Measurements from ENCODE around the gene HOXA13. TPM values are rescaled to one million over a fixed set of nuclear protein-coding genes. Genes with fewer than 3 reads are reported as not detected.

The HOXA13 gene
- total and polyA plus RNA-seq, 8 donors = not detected

DNA sequence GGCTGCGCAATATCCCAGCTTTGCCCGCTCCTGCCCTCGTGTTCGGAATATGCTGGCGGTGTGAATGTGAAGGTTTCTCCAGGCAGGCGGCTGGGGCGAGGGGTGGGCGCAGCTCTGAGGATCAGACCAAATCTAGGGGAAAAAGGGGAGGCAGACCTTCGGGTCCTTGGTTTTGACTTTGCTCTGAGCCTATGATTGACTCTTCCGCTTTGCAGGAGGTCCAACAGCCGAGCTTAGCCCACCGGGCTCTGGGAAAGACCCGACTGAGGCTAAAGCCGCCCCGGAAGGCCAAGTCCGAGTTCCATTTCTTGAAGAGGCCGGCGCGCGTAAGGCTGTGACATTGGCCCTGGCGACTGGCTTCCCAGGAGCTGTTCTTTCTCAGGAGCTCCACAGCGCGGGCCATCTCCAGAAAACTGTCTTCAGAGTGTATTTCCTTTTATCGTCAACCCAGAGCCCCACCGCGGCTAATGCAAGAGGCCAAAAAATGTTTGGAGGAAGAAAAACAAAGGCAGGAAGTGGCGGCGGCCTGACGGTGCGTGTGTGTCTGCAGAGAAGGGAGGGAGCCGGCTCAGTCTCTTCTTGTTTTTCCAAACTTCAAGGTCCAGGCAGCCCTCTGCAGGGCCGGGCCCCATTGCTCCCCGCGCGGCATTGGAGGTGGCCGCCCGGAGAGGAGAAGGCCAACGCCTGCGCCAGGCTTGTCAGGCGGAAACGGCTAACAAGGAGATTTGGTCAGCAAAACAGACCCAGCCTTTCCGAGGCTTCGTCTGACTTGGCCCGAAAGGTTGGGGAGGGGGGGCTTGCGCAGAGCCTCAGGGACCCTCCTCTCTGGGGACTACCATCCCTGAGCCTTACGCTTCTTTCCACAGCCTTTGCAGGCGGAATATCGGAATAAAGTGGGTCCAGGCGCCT is 11.3 kb downstream of the HOXA13 start:
- Histone ChIP-seq H3K4me3 (peak overlapping the region in 1 of 2 donors; percentile 16), H3K36me3 (no peaks in the 10 kb centered on the region), H3K27me3 (peaks cover 100% of the 10 kb centered on the region in 2 donors), H3K27ac (no peak overlapping the region), H3K9me3 (no peaks in the 10 kb centered on the region), H3K4me1 (peaks cover 11 to 63% of the 10 kb centered on the region in 2 donors)
- intact Hi-C loops (cut with DNase I) = no loop called here
- ATAC-seq (no peak), DNase-seq (peak in 2 of 4 donors; percentile 33 to 51)
- TF ChIP-seq, protein P1, sequence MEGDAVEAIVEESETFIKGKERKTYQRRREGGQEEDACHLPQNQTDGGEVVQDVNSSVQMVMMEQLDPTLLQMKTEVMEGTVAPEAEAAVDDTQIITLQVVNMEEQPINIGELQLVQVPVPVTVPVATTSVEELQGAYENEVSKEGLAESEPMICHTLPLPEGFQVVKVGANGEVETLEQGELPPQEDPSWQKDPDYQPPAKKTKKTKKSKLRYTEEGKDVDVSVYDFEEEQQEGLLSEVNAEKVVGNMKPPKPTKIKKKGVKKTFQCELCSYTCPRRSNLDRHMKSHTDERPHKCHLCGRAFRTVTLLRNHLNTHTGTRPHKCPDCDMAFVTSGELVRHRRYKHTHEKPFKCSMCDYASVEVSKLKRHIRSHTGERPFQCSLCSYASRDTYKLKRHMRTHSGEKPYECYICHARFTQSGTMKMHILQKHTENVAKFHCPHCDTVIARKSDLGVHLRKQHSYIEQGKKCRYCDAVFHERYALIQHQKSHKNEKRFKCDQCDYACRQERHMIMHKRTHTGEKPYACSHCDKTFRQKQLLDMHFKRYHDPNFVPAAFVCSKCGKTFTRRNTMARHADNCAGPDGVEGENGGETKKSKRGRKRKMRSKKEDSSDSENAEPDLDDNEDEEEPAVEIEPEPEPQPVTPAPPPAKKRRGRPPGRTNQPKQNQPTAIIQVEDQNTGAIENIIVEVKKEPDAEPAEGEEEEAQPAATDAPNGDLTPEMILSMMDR (IDR thresholded peaks at IDR 0.05) = no peak

DNA sequence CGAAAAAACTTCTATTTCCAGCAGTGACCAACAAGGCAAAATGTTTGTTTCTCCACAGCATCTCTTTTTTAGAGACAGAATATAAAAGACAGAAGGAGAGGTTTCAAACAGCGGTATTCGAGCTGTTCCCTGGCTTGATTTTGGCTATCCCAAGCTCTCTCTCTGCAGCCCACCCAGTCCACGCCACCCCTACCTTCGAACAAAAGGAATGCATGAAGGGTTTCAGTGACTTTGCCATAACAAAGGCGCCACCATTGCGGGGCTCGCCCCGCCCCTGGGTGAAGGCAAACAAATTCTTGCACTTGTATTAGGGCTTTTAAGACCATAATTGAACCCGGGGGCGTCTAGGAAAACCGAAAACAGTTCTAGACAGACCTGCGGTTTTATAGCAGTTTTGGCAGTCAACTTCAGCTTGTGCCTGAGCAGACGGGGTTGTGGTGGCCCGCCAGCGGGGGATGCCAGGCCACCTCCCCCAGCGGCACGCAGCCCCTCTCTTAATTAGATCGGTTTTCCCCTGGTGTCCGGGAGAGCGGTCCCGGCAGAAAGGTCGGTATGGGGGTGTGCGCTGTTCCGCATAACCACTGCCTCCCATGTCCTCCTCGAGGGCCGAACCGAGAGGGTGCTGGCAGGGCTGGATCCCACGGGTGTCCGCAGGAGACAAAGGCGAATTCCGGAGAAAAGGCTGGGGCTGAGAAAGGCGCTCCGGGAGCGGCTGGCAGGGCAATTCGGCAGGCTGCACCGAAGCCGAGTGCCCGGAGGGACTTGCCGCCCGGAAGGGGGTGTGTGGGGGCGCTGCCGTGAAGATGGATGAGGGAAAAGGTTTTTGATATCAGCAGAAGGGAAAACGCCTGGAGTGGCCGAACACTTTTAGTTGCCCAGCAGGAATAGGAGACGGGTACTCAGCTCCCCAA is 12.2 kb downstream of the HOXA13 start:
- H3K4me1 ChIP-seq = peaks cover 5 to 60% of the 10 kb centered on the region in 2 donors
- H3K4me3 ChIP-seq = no peak overlapping the region
- no peak overlapping the region for H3K27ac ChIP-seq
- H3K36me3 ChIP-seq = no peaks in the 10 kb centered on the region
- no peaks in the 10 kb centered on the region for H3K9me3 ChIP-seq
- H3K27me3 ChIP-seq = peaks cover 100% of the 10 kb centered on the region in 2 donors
- ATAC-seq (no peak), DNase-seq (peak in 2 of 4 donors; percentile 29 to 51)
- intact Hi-C loops (cut with DNase I) = no loop called here
- TF ChIP-seq, protein P1 (IDR thresholded peaks at IDR 0.05) = no peak

DNA sequence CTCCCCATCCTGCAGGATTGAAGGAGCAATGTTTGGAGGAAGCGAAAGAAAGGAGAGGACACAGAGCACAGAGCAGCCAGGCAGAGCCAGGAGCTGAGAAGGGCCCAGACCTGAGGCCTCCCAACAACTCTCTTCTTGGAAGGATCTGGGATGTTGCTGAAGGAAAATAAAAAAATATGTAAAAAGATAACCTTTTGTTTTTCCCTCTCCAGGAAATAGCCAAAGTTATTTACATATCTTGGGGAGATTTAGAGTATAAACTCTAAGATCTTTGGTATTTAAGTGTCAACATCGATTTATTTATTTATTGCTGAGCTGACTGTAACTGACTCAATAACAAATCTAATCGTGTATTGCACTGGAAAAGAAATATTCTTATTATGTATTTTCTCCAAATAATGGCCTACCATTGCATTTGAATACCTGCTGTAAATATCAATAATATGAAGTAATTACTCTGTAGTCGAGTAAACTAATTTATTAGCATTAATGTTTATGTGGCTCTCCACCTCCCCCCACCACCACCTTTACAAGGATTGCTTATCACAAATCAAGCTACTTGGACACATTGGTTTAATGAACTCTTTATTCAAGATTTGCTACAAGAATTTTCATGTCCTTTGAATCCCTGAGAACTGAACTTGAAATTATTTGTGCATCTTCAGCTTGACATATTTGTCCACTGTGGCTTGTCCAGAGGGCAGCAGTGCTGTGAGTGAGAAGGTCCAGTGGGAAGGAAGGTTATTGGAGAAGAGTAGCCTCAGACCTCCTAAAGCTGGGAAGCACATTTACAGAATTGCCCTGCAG is 13.0 kb downstream of the HOXA13 start:
- H3K4me1 ChIP-seq = peaks cover 4 to 51% of the 10 kb centered on the region in 2 donors
- intact Hi-C loops (cut with DNase I) = no loop called here
- ATAC-seq = no peak

DNA sequence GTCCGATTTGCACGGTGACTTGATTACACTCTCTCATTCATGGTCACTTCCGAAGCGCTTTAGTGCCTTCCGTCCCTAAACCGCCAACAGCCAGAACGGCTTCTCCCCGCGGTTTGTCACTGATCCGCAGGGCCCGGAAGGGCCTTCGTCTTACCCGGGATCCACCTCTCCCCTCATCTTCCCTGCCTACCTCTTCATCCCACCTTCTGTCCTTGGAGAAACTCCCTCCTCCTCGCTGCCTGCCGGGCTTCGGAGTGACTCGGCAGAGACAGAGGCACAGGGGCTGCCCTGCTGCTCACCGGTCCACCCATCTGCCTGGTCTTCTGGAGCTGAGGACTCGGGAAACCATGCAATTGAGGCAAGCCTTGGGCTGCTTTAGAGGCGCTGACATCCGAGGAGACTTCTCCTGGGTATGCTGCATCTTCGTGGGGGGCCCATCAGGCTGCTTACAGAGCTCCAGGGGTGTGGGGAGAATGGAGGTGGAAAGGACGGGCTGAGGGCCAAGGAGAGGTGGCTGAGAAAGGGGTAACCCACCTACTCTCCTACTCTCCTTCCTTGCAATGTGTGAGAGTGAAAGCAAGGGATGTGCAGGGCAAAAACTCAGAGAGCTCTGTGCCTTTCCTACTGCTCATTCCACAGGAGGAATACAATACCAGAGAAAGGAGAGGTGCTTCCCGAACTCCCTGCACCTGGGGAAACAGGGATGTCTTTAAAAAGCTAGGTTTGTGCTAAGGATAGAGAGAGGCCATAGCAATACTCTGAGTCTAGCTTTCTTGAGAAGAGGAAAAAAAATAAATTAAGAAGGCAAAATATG is 13.8 kb downstream of the HOXA13 start:
- intact Hi-C loops (cut with DNase I) = no loop called here
- Histone ChIP-seq H3K9me3 (no peaks in the 10 kb centered on the region), H3K4me3 (no peak overlapping the region), H3K27me3 (peaks cover 99 to 100% of the 10 kb centered on the region in 2 donors), H3K4me1 (peaks cover 4 to 50% of the 10 kb centered on the region in 2 donors), H3K27ac (no peak overlapping the region), H3K36me3 (no peaks in the 10 kb centered on the region)
- DNase-seq (peak in 2 of 4 donors; percentile 16 to 49), ATAC-seq (no peak)
- TF ChIP-seq, protein P1 (IDR thresholded peaks at IDR 0.05) = no peak

More for the DNA sequence above, 13.0 kb downstream of the HOXA13 start:
- Histone ChIP-seq H3K27ac (no peak overlapping the region), H3K36me3 (no peaks in the 10 kb centered on the region), H3K27me3 (peaks cover 100% of the 10 kb centered on the region in 2 donors), H3K4me3 (no peak overlapping the region), H3K9me3 (no peaks in the 10 kb centered on the region)
- no peak for DNase-seq
- TF ChIP-seq, protein P1 (IDR thresholded peaks at IDR 0.05) = no peak

All from left lung (tissue), 10 donors.